Neural cell (in vitro differentiated cells): ENCODE results near the gene ZNF618. TPM values are rescaled to one million over a fixed set of nuclear protein-coding genes. Genes with fewer than 3 reads are reported as not detected.

Experiments used
- H2AFZ ChIP-seq: fragments of 200-600, 300-800 bp; sonication (generic), shearing (Covaris generic); 2 replicates; pipeline ENCODE4 v1.6.0; 2014; ENCODE audit warnings: low read depth, mild to moderate bottlenecking, antibody characterized with exemption, low read length, moderate library complexity
- H3F3A ChIP-seq: fragments of 200-600 bp; shearing (Covaris generic); 2 replicates; pipeline ENCODE4 v1.6.1; 2016; ENCODE audit warnings: mild to moderate bottlenecking, moderate library complexity, mixed read lengths, antibody characterized with exemption, low read length; ENCODE audit not compliant: insufficient read depth, poor library complexity, severe bottlenecking
- H3K27ac ChIP-seq: fragments of 200-600, 300-800 bp; sonication (generic), shearing (Covaris generic); 2 replicates; pipeline ENCODE4 v1.5.1; 2014; ENCODE audit warnings: mild to moderate bottlenecking, low read length, moderate library complexity
- H3K27me3 ChIP-seq: fragments of 300-800, 200-600 bp; sonication (generic), shearing (Covaris generic); 2 replicates; pipeline ENCODE4 v1.6.0; 2014; ENCODE audit warnings: mild to moderate bottlenecking, low read depth, low read length, moderate library complexity; ENCODE audit not compliant: insufficient read depth
- H3K36me3 ChIP-seq: fragments of 300-800, 200-600 bp; sonication (generic), shearing (Covaris generic); 2 replicates; pipeline ENCODE4 v1.5.1; 2014; ENCODE audit warnings: mild to moderate bottlenecking, antibody characterized with exemption, low read length, moderate library complexity; ENCODE audit not compliant: insufficient read depth
- H3K4me2 ChIP-seq: fragments of 300-800, 200-600 bp; sonication (generic), shearing (Covaris generic); 2 replicates; pipeline ENCODE4 v1.6.0; 2014; ENCODE audit warnings: mild to moderate bottlenecking, low read length
- H3K4me3 ChIP-seq: fragments of 300-800, 200-600 bp; sonication (generic), shearing (Covaris generic); 2 replicates; pipeline ENCODE4 v1.5.1; 2014; ENCODE audit warnings: mild to moderate bottlenecking, low read length, moderate library complexity
- H3K79me2 ChIP-seq: fragments of 200-600 bp; shearing (Covaris generic); replicated peaks from 2 replicates; pipeline ENCODE4 v1.6.0; 2014; ENCODE audit warnings: mild to moderate bottlenecking, low read length, moderate library complexity; ENCODE audit not compliant: insufficient read depth
- H3K9ac ChIP-seq: fragments of 300-800, 200-600 bp; sonication (generic), shearing (Covaris generic); 2 replicates; pipeline ENCODE4 v1.6.1; 2016; ENCODE audit warnings: mild to moderate bottlenecking, low read length, mixed read lengths
- H3K9me2 ChIP-seq: fragments of 200-600 bp; shearing (Covaris generic); 2 replicates; pipeline ENCODE4 v1.6.1; 2016; ENCODE audit warnings: mild to moderate bottlenecking, low read length, mixed read lengths; ENCODE audit not compliant: insufficient read depth
- H3K9me3 ChIP-seq: fragments of 200-600, 300-800 bp; sonication (generic), shearing (Covaris generic); 2 replicates; pipeline ENCODE4 v1.6.1; 2016; ENCODE audit warnings: mild to moderate bottlenecking, mixed run types, low read length, moderate library complexity, mixed read lengths
- H4K20me1 ChIP-seq: fragments of 200-600 bp; shearing (Covaris generic); 2 replicates; pipeline ENCODE4 v1.6.1; 2016; ENCODE audit warnings: mild to moderate bottlenecking, mixed run types; ENCODE audit not compliant: insufficient read depth
- CTCF ChIP-seq: fragments of 450-650 bp; IDR thresholded peaks from 2 replicates; pipeline ENCODE4 v1.5.1; 2014; ENCODE audit warnings: antibody characterized with exemption, mild to moderate bottlenecking, moderate library complexity; ENCODE audit not compliant: poor library complexity, severe bottlenecking
- EP300 ChIP-seq: fragments of 450-650 bp; conservative IDR thresholded peaks from 2 replicates; pipeline ENCODE4 v1.6.1; 2014; ENCODE audit warnings: antibody characterized with exemption, mild to moderate bottlenecking, moderate library complexity; ENCODE audit not compliant: poor library complexity, severe bottlenecking
- EZH2 ChIP-seq: fragments of 200-600, 300-800 bp; shearing (Covaris generic), sonication (generic); IDR thresholded peaks from 2 replicates; pipeline ENCODE4 v1.6.1; 2014; ENCODE audit warnings: antibody characterized with exemption, low read length, borderline replicate concordance, mild to moderate bottlenecking; ENCODE audit not compliant: insufficient read depth, poor library complexity, severe bottlenecking
- MXI1 ChIP-seq: fragments of 450-650 bp; conservative IDR thresholded peaks from 2 replicates; pipeline ENCODE4 v1.6.1; 2014; ENCODE audit warnings: antibody characterized with exemption, mild to moderate bottlenecking; ENCODE audit not compliant: poor library complexity, severe bottlenecking
- POLR2AphosphoS5 ChIP-seq: IDR thresholded peaks from 2 replicates; pipeline ENCODE4 v1.6.1; 2012
- RAD21 ChIP-seq: fragments of 450-650 bp; conservative IDR thresholded peaks from 2 replicates; pipeline ENCODE4 v1.6.1; 2014; ENCODE audit warnings: antibody characterized with exemption, mild to moderate bottlenecking, moderate library complexity
- REST ChIP-seq: IDR thresholded peaks from 2 replicates; pipeline ENCODE4 v1.6.1; 2012; ENCODE audit warnings: borderline replicate concordance
- SMC3 ChIP-seq: fragments of 450-650 bp; conservative IDR thresholded peaks from 2 replicates; pipeline ENCODE4 v1.6.1; 2014; ENCODE audit warnings: antibody characterized with exemption, mild to moderate bottlenecking, moderate library complexity; ENCODE audit not compliant: poor library complexity
- TAF1 ChIP-seq: IDR thresholded peaks from 2 replicates; pipeline ENCODE4 v1.6.1; 2012; ENCODE audit warnings: low read depth
- polyA plus RNA-seq: library from polyadenylated mRNA; depleted of rRNA; stranded (reverse); fragments of >200 nt; gene quantifications from 2 replicates; pipeline ENCODE4 v1.2.3, GENCODE V29; 2014

The ZNF618 gene
- polyA plus RNA-seq, 1 donor from 2014 or later, result 7.1 TPM

- no peak overlapping the region for H3K27ac ChIP-seq
- H3K36me3 ChIP-seq, result no peaks in the 10 kb centered on the region
- TF ChIP-seq SMC3 (no peak), EP300 (no peak), CTCF (no peak), MXI1 (no peak), POLR2AphosphoS5 (no peak), RAD21 (no peak), REST (no peak), EZH2 (no peak), TAF1 (no peak)
- H3K9me3 ChIP-seq, result peaks cover 12% of the 10 kb centered on the region
- H3K4me3 ChIP-seq, result no peak overlapping the region
- peaks cover 82% of the 10 kb centered on the region for H3K79me2 ChIP-seq
- H4K20me1 ChIP-seq, result no peaks in the 10 kb centered on the region
- no peaks in the 10 kb centered on the region for H3K27me3 ChIP-seq
- H2AFZ ChIP-seq, result no peak overlapping the region
- H3K9me2 ChIP-seq, result no peaks in the 10 kb centered on the region
- no peak overlapping the region for H3K4me2 ChIP-seq
- no peak overlapping the region for H3K9ac ChIP-seq
- H3F3A ChIP-seq, result no peaks in the 10 kb centered on the region
These were observed 22.0 kb downstream of the ZNF618 start for GRCh38 chr9:113898151-113898550.

GRCh38 chr9:113898596-113898995 lies 22.5 kb downstream of the ZNF618 start:
- Histone ChIP-seq H2AFZ (no peak overlapping the region), H4K20me1 (no peaks in the 10 kb centered on the region), H3K79me2 (peaks cover 77% of the 10 kb centered on the region), H3K4me3 (no peak overlapping the region), H3K4me2 (no peak overlapping the region), H3K9me2 (no peaks in the 10 kb centered on the region), H3K9ac (no peak overlapping the region), H3K36me3 (no peaks in the 10 kb centered on the region), H3K27me3 (no peaks in the 10 kb centered on the region), H3F3A (no peaks in the 10 kb centered on the region), H3K9me3 (peaks cover 12% of the 10 kb centered on the region), H3K27ac (no peak overlapping the region)
- TF ChIP-seq EZH2 (no peak), POLR2AphosphoS5 (no peak), CTCF (no peak)
